GM12874 (cell line): Measurements from ENCODE around the gene KRT74.

Experiments used
- TF ChIP-seq, protein P1 (sequence below): IDR thresholded peaks from 2 replicates; pipeline ENCODE4 v1.5.1; 2011; ENCODE audit warnings: low read depth, mild to moderate bottlenecking, control low read depth, low read length, moderate library complexity; ENCODE audit not compliant: insufficient read depth

Gene KRT74

DNA sequence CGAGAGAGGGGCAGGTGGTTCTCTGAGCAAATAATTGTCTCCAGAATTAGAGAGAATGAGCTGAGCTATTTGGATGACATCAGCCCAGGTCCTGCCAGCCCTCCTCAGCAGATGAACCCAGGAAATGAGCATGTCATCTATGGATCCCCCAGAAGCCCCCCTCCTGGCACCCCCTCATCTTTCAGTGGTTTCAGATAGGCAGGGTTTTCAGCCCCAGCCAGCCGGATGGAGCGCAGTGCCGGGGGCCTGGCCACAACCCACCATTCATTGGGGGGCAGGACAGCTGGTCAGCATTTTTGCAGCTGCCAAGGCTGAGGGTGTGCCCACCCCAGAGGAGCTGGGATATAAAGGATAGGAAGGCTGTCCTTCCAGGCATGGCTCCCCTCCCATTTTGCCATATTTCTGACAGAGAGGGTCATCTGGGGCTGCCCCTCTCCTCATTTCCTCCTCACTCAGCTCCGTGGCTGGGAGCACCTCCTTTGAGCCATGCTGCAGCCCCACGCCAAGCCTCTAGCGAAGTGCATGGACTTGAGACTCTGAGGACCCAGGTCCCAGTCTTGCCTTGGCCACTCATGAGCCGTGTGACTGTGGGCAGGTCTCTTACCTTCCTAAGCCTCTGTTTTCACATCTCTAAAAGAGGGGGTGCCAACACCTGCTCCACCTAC is 14.7 kb downstream of the KRT74 start:
- TF ChIP-seq, protein P1, sequence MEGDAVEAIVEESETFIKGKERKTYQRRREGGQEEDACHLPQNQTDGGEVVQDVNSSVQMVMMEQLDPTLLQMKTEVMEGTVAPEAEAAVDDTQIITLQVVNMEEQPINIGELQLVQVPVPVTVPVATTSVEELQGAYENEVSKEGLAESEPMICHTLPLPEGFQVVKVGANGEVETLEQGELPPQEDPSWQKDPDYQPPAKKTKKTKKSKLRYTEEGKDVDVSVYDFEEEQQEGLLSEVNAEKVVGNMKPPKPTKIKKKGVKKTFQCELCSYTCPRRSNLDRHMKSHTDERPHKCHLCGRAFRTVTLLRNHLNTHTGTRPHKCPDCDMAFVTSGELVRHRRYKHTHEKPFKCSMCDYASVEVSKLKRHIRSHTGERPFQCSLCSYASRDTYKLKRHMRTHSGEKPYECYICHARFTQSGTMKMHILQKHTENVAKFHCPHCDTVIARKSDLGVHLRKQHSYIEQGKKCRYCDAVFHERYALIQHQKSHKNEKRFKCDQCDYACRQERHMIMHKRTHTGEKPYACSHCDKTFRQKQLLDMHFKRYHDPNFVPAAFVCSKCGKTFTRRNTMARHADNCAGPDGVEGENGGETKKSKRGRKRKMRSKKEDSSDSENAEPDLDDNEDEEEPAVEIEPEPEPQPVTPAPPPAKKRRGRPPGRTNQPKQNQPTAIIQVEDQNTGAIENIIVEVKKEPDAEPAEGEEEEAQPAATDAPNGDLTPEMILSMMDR, result no peak

DNA sequence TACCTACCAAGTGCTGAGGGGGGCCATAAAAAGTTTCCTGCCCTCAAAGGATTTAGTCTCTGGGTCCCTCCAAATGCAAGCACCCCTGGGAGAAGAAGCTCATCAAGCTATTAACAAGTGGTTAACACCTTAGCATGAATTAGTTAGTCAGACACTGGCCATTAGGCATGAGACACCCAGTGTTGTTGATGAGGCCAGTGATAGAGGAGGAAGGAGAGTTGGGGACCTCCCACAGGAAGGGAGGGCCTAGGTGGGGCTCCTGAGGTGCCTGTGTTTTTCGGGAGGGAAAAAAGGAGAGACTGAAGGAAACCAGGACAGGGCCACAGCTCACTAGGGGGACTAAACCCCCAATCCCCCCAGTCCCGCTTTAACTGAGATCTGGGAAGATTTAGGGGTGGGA is 16.2 kb downstream of the KRT74 start:
- TF ChIP-seq, protein P1, result no peak

DNA sequence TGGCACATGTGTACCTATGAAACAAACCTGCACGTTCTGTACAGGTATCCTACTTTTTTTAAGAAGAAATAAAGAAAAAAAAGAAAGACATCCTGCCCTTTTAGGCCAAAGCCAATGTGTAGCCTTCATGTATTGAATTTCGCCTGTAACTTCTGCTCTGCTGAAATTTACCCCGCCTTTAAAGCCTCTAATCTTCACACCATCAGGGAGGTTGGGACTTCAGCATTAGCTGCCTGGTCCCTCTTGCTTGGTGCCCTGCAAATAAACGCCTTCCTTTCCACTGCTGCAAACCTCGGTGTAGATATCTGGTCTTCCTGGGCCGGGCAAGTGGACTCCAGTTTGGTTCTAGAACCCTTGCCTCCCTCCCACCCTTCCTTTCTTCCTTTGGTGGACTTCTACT is 18.1 kb downstream of the KRT74 start:
- TF ChIP-seq, protein P1, result no peak

DNA sequence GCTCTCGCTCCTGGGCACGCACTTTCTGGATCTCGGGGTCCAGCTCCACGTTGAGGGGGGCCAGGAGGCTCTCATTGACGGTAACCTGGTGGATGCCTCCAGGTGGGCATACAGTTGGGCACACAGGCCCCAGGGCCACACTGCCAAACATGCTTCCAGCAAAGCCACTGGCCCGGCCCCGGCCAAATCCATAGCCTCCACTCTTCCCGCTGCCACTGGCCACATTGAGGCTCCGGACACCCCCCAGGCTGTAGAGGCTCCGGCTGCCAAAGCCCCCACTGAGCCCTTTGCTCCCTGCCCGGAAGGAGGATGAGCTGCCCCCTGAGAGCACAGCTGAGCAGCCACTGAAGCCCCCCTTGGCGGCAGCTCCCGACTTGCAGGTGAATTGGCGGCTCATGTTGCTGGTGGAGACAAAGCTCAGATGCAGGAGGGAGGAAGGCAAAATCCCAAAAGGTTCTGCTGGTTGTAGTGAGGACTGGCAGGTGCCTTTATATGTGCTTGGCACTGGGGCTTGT is 20.9 kb downstream of the KRT74 start, which contains the start of gene KRT71:
Gene KRT71 (minus strand): TSS at position 465 of the 515 bp plus-strand sequence. CDS start 68 bp downstream, at position 397.
- TF ChIP-seq, protein P1, result no peak

DNA sequence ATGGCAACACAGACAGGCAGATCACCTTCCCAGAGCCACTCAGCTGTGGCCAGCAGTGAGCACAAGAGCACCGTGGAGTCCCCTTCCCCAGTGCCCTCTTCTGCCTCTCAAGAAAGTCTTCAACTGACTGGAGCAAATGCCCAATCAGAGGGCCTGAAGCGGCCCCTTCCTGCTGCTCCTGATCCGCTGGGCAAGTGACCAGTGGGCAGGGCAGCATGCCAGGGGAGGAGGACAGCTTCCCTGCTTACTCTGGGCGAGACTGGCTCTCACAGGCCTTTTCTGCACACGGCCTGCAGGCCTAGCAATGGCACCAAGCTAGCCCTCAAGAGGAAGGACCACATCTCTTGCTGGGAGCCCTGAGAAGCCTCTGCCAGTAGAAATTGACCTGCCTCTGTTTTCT is 21.6 kb downstream of the KRT74 start:
- TF ChIP-seq, protein P1, result no peak

DNA sequence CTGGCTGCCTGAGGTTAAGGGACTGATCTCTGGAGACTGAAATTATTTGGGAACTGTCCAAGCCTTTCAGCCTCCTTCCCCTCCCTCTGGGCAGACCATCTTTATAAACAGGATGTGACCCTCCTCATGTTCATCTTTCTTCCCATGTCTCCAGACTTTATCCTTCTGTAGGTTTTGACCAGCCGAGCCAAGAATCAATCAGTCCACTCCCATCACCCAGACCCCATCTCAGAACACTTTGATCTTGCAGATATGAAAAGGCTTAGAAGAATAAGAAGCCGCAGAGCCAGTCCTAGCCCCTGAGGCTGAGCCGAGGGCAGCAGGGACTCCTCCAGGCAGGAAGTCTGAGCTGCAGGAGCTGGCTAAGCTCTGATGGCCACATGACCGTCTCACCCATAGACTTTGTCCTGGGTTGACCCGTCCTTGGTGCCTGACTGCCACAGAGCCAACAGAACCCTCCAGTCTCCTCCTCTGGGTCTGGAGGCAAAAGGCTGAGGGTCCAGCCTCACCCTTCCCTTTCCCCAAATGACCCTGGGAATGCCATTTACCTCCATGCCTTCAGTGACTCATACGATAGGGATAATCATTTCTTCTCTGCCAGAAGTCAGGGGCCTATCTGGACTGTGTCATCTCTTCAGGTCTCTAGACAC is 22.3 kb downstream of the KRT74 start:
- TF ChIP-seq, protein P1, result no peak

DNA sequence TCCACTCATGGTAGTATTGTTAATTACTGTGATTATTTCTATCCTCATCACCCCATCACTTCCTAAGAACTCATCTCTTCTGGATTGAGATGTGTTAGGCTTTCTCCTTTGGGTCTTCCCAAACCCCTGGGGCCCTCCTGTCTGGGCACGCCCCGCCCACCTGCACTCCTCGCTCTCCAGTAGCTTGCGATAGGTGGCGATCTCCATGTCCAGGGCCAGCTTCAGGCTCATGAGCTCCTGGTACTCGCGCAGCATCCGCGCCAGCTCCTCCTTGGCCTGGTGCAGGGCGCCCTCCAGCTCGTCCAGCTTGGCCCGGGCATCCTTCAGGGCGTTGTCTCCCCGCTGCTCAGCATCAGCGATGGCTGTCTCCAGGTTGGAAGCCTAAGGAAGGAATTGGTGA is 27.5 kb downstream of the KRT74 start:
- TF ChIP-seq, protein P1, result no peak
